ENCODE data around the gene PRKCE.

PRKCE gene

DNA sequence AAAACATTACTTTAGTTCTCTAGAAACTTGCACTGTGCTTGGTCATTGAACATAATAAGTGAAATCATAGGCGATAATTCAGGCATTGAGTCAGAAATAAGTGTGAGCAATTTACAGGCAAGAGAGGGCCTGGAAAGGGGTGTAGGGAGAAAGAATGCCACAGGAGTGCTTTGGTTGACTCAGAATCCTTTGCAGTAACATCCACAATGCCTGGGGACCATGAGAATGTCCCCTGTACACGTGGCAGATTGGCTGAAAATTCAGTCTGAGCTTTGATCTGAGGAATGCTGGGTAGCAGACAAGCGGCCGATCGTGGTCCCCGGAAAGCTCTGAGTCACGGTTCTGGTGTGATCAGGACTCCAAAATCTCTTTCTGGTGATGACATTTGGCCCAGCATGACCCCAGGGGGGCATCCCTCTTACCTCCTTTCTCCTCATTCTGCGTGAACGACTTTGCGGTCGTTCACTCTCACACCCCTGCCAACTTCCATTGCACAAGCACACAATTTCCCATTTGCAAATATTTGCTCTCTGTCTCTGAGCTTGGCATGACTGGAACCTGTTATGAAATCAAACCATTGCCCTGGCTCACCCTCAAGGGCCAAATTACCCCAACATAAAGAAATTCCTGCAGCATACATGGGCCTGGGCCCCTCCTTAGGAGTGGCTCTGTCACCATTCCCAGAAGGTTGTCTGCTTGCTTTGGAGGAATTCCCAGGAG, 340.7 kb downstream of the PRKCE start:
- no peak for DNase-seq (ENCODE audit: low read depth in 3 of 3)

DNA sequence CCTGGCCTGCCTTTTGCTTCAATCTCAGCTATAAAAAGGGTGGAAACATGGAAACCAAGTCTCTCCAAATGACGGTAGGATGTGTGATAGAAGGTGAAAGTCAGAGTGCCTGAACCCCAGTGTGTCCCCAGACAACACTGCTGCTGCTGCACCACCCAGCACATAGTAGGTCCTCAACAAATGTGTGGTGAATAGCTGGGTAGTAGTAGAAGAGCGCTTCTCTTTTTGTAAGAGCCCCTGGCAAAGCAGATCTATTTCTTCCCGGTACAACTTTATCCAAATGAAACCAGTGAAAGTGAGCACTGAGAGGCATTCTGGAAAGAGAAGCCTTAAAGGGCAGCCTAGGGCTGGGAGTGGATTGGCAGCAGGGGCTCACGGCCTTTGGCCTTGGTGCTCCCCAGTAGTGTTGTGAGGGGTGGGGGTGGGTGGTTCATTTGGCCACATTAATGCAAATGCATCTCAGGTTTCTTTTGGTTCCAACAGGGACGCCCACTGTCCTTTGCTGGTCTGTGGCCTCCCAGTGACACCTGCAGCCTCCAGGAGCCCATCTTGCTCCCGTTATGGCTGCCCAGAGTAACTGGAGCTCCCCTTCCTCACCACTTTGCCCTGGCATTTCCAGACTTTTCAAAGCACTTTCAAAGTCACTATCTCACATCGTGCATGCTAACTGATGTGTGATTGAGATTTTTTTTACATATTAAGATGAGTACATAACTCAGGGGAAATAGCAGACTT, 341.4 kb downstream of the PRKCE start:
- no peak for DNase-seq (ENCODE audit: low read depth in 3 of 3)

- DNase-seq (ENCODE audit: low read depth in 3 of 3): peak; percentile 18 to 62 (median 26)
Measured at GRCh38 chr2:45993476-45993991, 342.1 kb downstream of the PRKCE start.

GRCh38 chr2:45994060-45994459, 342.6 kb downstream of the PRKCE start:
- DNase-seq (ENCODE audit: low read depth in 3 of 3): no peak

- DNase-seq (ENCODE audit: low read depth in 3 of 3): no peak
Measured at GRCh38 chr2:46000660-46001059, 349.2 kb downstream of the PRKCE start.

- no peak for DNase-seq (ENCODE audit: low read depth in 3 of 3)
Measured at GRCh38 chr2:46001290-46001689, 349.8 kb downstream of the PRKCE start.

- DNase-seq (ENCODE audit: low read depth in 3 of 3): no peak
Measured at GRCh38 chr2:46001741-46002506, 350.4 kb downstream of the PRKCE start.

GRCh38 chr2:46002507-46002883, 351.0 kb downstream of the PRKCE start:
- no peak for DNase-seq (ENCODE audit: low read depth in 3 of 3)

- DNase-seq (ENCODE audit: low read depth in 3 of 3): no peak
Measured at GRCh38 chr2:46002947-46003346, 351.5 kb downstream of the PRKCE start.

DNA sequence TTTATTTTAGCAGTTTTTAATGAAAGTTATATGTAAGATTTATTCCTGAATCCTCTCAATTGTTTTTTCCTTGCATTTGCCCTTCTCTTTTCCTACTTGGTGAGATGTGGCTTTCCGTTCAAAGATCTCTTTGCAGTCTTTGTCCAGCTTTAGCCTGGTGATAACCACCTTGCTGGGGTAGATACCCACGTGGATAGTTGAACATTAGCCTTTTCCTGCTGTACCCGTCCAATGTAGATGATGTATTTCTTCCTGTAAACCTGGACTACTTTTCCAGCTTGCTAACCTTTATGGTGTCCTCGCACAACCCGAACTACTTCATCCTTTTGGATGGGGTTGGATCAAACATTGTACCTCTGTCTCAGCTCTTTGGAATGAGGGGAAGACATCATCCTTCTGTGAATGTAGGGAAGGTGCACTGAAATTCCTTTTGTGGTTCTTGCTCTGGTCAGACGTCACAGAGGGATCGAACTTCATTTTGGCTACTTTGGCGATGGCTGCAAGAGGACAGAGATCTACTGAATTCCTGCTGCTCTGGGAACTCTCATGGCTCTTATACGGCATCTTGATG, 352.5 kb downstream of the PRKCE start:
- no peak for DNase-seq (ENCODE audit: low read depth in 3 of 3)

DNA sequence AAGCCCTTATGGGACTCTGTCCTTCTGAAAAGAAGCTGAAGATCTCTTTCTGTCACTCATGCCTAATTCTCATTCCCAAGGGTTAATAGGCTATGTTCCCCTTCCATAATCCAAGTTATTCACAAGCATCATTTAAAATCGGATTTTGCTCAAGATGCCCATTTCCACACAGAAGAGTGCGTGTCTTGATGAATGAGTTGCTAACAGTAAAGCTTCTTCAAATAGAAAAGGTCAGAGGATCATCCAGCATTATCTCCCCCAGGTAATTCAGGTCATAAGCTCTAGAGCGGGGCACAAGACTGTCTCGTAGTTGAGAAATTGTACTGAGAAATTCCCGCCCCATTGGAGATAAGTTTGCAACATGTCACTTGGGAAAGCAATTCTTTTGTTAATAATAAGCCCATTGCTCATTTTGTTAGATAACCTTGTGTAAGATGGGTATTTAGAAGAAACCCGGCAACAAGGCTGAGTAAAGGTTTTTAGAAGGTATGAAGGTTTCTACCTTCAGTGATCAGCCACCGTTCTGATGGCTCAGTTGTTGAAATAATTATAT, 355.1 kb downstream of the PRKCE start:
- no peak for DNase-seq (ENCODE audit: low read depth in 3 of 3)

GRCh38 chr2:46007412-46007811, 355.9 kb downstream of the PRKCE start:
- DNase-seq (ENCODE audit: low read depth in 3 of 3): no peak

DNA sequence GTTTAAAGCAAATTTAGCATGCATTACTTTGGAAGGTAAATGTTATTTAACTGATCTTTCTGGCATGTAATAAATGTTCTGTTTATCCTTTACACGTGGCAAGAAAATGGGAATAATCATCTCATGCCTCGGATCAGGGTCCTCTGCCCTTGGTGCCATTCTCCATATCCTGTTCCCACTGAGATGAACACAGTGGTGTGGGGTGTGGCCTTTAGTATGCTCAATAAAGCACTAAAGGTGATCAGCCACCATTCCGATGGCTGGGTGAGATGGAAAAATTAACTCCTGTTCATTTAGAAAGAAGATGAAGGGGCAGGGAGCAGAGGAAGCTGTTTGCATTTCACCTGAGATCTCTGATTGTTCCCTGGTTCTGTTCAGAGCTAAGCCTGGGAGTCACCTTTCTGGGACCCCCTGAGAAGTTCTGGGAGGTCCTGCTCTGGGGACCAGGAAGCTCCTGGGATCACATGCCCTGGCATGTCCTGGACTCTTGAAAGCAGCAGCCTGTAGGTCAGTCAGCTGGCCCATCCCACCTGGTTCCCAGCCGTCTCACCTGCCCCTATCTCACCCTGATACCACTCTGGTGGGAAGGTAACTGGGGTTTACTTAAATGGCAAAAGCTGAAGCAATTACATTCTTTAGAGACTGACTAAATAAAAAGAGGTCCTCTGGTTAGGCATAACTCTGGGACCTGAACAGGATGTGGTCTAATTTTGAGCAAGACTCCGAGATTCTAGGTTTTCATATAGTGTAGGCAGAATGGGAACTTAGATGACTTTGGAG, 356.8 kb downstream of the PRKCE start:
- DNase-seq (ENCODE audit: low read depth in 3 of 3): no peak

DNA sequence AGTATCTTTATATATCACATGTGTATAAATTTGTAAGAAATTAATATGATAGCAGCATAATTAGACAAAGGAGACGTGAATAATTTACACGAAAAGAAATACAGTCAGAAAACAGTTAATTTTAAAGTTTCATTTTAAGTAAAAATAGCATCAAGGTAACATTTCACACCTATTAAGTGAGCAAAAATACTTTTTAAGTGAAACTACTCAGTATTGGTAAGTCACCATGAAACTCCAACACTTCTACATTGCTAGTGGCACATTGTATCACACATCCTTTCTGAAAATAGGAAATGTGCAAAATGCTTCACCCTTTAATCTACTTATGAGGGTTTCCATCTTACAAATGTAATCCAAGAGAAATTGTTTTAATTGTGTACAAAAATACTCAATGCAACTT, 357.8 kb downstream of the PRKCE start:
- no peak for DNase-seq (ENCODE audit: low read depth in 3 of 3)

GRCh38 chr2:46009772-46010171, 358.3 kb downstream of the PRKCE start:
- no peak for DNase-seq (ENCODE audit: low read depth in 3 of 3)

- DNase-seq (ENCODE audit: low read depth in 3 of 3): no peak
Measured at GRCh38 chr2:46010223-46010924, 358.9 kb downstream of the PRKCE start.

DNA sequence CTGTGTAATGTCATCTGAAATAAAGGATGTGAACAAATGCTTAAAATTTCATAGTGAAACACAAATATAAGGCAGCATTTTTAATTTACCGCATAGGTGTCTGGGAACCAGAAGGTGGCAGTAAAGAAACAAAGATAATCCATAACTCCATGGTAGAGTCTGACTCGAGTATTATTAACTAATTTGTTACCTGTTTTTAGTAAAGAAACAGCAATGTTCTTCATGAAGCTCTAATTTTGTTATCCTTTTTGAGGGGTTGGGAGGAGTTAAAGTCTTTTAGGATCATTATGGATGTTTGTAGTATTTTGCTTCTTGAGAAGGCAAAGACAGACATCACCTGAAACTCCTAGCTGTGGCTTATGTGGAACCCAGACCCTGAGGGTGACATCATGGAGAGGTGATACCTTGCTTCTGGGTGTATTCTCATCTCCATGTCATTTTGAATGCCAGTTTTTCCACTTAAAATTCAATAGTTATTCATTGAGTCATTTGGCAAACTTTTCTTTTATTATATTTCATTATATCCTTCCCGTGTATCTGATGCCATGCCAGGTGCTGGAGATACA, 359.5 kb downstream of the PRKCE start:
- no peak for DNase-seq (ENCODE audit: low read depth in 3 of 3)

GRCh38 chr2:46012618-46013240, 361.3 kb downstream of the PRKCE start:
- no peak for DNase-seq (ENCODE audit: low read depth in 3 of 3)

GRCh38 chr2:46013726-46014125, 362.3 kb downstream of the PRKCE start:
- DNase-seq (ENCODE audit: low read depth in 3 of 3): no peak

Measured in stimulated activated CD4-positive, alpha-beta T cell treated with anti-CD3 and anti-CD28 coated beads, TNF-alpha, amount 100 ng/mL, for 48 hours (primary cell).